Neural progenitor cell (in vitro differentiated cells): ENCODE data around the gene MYB. TPM values are rescaled to one million over a fixed set of nuclear protein-coding genes. Genes with fewer than 3 reads are reported as not detected.

Source experiments
- DNase-seq: peaks from one replicate; pipeline ENCODE4 v3.0.0-alpha.2; 2016; ENCODE audit warnings: low spot score
- H2AFZ ChIP-seq: fragments of 200-600 bp; sonication (generic); replicated peaks from 2 replicates; pipeline ENCODE4 v1.6.1; 2016; ENCODE audit warnings: antibody characterized with exemption
- H3F3A ChIP-seq: fragments of 200-600 bp; sonication (generic); 2 replicates; pipeline ENCODE4 v1.6.1; 2016; ENCODE audit warnings: antibody characterized with exemption, low read depth
- H3K27ac ChIP-seq: fragments of 200-600 bp; sonication (generic); 2 replicates; pipeline ENCODE4 v1.5.1; 2016; ENCODE audit warnings: mild to moderate bottlenecking
- H3K27me3 ChIP-seq: fragments of 200-600 bp; sonication (generic); 2 replicates; pipeline ENCODE4 v1.6.1; 2016; ENCODE audit warnings: mild to moderate bottlenecking, moderate library complexity
- H3K36me3 ChIP-seq: fragments of 200-600 bp; sonication (generic); 2 replicates; pipeline ENCODE4 v1.5.1; 2016
- H3K4me1 ChIP-seq: fragments of 200-600 bp; sonication (generic); 2 replicates; pipeline ENCODE4 v1.6.1; 2016; ENCODE audit warnings: mixed run types
- H3K4me2 ChIP-seq: fragments of 200-600 bp; sonication (generic); 2 replicates; pipeline ENCODE4 v1.6.1; 2016
- H3K4me3 ChIP-seq: fragments of 200-600 bp; sonication (generic); 2 replicates; pipeline ENCODE4 v1.5.1; 2016
- H3K79me2 ChIP-seq: fragments of 200-600 bp; sonication (generic); 2 replicates; pipeline ENCODE4 v1.6.1; 2016; ENCODE audit warnings: low read depth
- H3K9ac ChIP-seq: fragments of 200-600 bp; sonication (generic); 2 replicates; pipeline ENCODE4 v1.6.1; 2016
- H3K9me3 ChIP-seq: fragments of 200-600 bp; sonication (generic); 2 replicates; pipeline ENCODE4 v1.5.1; 2016; ENCODE audit warnings: low read depth
- H4K20me1 ChIP-seq: fragments of 200-600 bp; sonication (generic); 2 replicates; pipeline ENCODE4 v1.6.1; 2016; ENCODE audit warnings: low read depth
- H3K27ac Mint-ChIP-seq: 3 replicates; pipeline ENCODE4 v1.8.0; 2021; ENCODE audit warnings: mixed read lengths
- H3K27me3 Mint-ChIP-seq: 2 replicates; pipeline ENCODE4 v1.8.0; 2022; ENCODE audit warnings: low read depth, mild to moderate bottlenecking, inconsistent platforms, moderate library complexity, mixed read lengths; ENCODE audit not compliant: insufficient read depth
- H3K36me3 Mint-ChIP-seq: 3 replicates; pipeline ENCODE4 v1.8.0; 2021; ENCODE audit warnings: mixed read lengths
- H3K4me1 Mint-ChIP-seq: 3 replicates; pipeline ENCODE4 v1.8.0; 2021; ENCODE audit warnings: mixed read lengths
- H3K4me3 Mint-ChIP-seq: 3 replicates; pipeline ENCODE4 v1.8.0; 2021; ENCODE audit warnings: mild to moderate bottlenecking, moderate library complexity, mixed read lengths
- H3K9me3 Mint-ChIP-seq: 3 replicates; pipeline ENCODE4 v1.8.0; 2020; ENCODE audit warnings: mixed read lengths
- EZH2 ChIP-seq: fragments of 200-600 bp; sonication (generic); IDR thresholded peaks from 2 replicates; pipeline ENCODE4 v1.6.1; 2017; ENCODE audit warnings: antibody characterized with exemption, mild to moderate bottlenecking, moderate library complexity
- EZH2phosphoT487 ChIP-seq: fragments of 200-600 bp; sonication (generic); IDR thresholded peaks from 2 replicates; pipeline ENCODE4 v1.6.1; 2017; ENCODE audit warnings: antibody characterized with exemption
- total RNA-seq: library from RNA; depleted of rRNA; stranded (reverse); fragments of >200 nt; gene quantifications from 2 replicates; pipeline ENCODE4 v1.2.3, GENCODE V29; 2015; ENCODE audit warnings: low replicate concordance
- TF ChIP-seq, protein P1 (sequence below): fragments of 200-600 bp; sonication (generic); IDR thresholded peaks from 2 replicates; pipeline ENCODE4 v1.5.1; 2017; ENCODE audit warnings: antibody characterized with exemption, mild to moderate bottlenecking

Gene MYB
- total RNA-seq, 1 donor from 2014 or later: 3.0 TPM

DNA sequence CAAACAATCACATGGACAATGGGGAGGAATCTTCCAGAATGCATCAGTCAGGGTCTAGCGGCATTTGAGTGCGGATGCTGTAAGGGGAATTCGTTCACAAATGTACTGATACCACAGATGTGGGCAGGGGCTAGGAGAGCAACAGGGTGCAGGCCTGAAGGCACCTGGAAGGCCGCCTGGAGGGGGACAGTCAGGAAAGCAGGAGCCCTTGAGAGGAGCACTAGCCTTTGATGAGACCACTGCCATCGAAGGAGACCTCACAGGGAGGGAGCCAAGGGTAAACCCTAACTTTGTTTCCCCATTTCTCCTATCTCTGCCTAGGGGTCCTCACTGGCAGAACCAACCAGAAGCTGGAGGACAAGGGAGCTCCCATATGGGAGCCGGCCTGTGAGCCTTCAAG is 38.2 kb downstream of the MYB start:
- Histone ChIP-seq H3K4me3 (no peak overlapping the region), H3K79me2 (no peaks in the 10 kb centered on the region), H3K27me3 (no peaks in the 10 kb centered on the region), H3K36me3 (no peaks in the 10 kb centered on the region), H3K4me2 (no peak overlapping the region), H3K9me3 (no peaks in the 10 kb centered on the region), H3K4me1 (no peaks in the 10 kb centered on the region), H4K20me1 (no peaks in the 10 kb centered on the region), H3K9ac (no peak overlapping the region), H3F3A (no peaks in the 10 kb centered on the region), H3K27ac (no peak overlapping the region), H2AFZ (no peak overlapping the region)
- no peak for TF ChIP-seq EZH2
- no peak for TF ChIP-seq EZH2phosphoT487
- TF ChIP-seq, protein P1, sequence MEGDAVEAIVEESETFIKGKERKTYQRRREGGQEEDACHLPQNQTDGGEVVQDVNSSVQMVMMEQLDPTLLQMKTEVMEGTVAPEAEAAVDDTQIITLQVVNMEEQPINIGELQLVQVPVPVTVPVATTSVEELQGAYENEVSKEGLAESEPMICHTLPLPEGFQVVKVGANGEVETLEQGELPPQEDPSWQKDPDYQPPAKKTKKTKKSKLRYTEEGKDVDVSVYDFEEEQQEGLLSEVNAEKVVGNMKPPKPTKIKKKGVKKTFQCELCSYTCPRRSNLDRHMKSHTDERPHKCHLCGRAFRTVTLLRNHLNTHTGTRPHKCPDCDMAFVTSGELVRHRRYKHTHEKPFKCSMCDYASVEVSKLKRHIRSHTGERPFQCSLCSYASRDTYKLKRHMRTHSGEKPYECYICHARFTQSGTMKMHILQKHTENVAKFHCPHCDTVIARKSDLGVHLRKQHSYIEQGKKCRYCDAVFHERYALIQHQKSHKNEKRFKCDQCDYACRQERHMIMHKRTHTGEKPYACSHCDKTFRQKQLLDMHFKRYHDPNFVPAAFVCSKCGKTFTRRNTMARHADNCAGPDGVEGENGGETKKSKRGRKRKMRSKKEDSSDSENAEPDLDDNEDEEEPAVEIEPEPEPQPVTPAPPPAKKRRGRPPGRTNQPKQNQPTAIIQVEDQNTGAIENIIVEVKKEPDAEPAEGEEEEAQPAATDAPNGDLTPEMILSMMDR: no peak
- Mint-ChIP-seq H3K27me3 (peaks cover 2% of the 10 kb centered on the region), H3K4me1 (no peaks in the 10 kb centered on the region), H3K4me3 (no peak overlapping the region), H3K27ac (no peak overlapping the region), H3K9me3 (no peaks in the 10 kb centered on the region), H3K36me3 (peaks cover 3% of the 10 kb centered on the region)
- no peak for DNase-seq

- Histone ChIP-seq H3F3A (no peaks in the 10 kb centered on the region), H3K4me2 (no peak overlapping the region), H4K20me1 (no peaks in the 10 kb centered on the region), H3K9me3 (no peaks in the 10 kb centered on the region), H3K27me3 (no peaks in the 10 kb centered on the region), H3K79me2 (no peaks in the 10 kb centered on the region), H3K4me3 (no peak overlapping the region), H3K27ac (no peak overlapping the region), H3K36me3 (no peaks in the 10 kb centered on the region), H3K4me1 (peaks cover 12% of the 10 kb centered on the region), H3K9ac (no peak overlapping the region), H2AFZ (no peak overlapping the region)
- DNase-seq: no peak
- Mint-ChIP-seq H3K9me3 (no peaks in the 10 kb centered on the region), H3K4me1 (no peaks in the 10 kb centered on the region), H3K36me3 (peaks cover 3% of the 10 kb centered on the region), H3K27me3 (peaks cover 2% of the 10 kb centered on the region), H3K27ac (no peak overlapping the region), H3K4me3 (no peak overlapping the region)
- no peak for TF ChIP-seq EZH2phosphoT487
- no peak for TF ChIP-seq EZH2
- TF ChIP-seq, protein P1: no peak
These were observed 39.9 kb downstream of the MYB start for GRCh38 chr6:135221042-135221441.

DNA sequence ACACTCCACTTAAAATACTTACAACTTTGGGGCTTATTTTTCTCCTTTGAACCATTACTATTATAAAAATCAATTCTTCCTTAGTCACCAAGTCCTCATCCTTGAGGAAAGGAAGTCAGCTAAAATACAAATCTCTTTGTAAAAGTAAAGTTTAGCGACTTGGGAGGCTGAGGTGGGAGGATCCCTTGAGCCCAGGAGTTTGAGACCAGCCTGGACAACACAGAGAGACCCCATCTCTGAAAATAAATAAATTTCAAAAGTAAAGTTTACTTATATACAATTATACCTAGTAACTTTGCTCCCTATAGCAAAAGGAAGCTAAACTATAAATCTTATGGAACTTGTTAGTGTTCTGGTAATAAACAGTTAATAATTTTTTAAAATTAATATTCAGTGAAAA is 40.4 kb downstream of the MYB start:
- no peak overlapping the region for H3K27ac ChIP-seq
- no peaks in the 10 kb centered on the region for H3K4me1 Mint-ChIP-seq
- no peaks in the 10 kb centered on the region for H3K9me3 Mint-ChIP-seq
- H3K27ac Mint-ChIP-seq: no peak overlapping the region
- H3K4me3 ChIP-seq: no peak overlapping the region
- no peaks in the 10 kb centered on the region for H3K36me3 ChIP-seq
- peaks cover 12% of the 10 kb centered on the region for H3K4me1 ChIP-seq
- H3K4me2 ChIP-seq: no peak overlapping the region
- H3K79me2 ChIP-seq: no peaks in the 10 kb centered on the region
- H4K20me1 ChIP-seq: no peaks in the 10 kb centered on the region
- H3K4me3 Mint-ChIP-seq: no peak overlapping the region
- H3F3A ChIP-seq: no peaks in the 10 kb centered on the region
- peaks cover 2% of the 10 kb centered on the region for H3K27me3 Mint-ChIP-seq
- H2AFZ ChIP-seq: no peak overlapping the region
- DNase-seq: no peak
- H3K27me3 ChIP-seq: no peaks in the 10 kb centered on the region
- H3K9ac ChIP-seq: no peak overlapping the region
- no peaks in the 10 kb centered on the region for H3K9me3 ChIP-seq
- TF ChIP-seq EZH2 (no peak), EZH2phosphoT487 (no peak)
- TF ChIP-seq, protein P1: no peak
- peaks cover 3% of the 10 kb centered on the region for H3K36me3 Mint-ChIP-seq

- Histone ChIP-seq H3K27ac (no peak overlapping the region), H3K9ac (no peak overlapping the region), H4K20me1 (no peaks in the 10 kb centered on the region), H3K4me1 (peaks cover 12% of the 10 kb centered on the region), H3K36me3 (no peaks in the 10 kb centered on the region), H3F3A (no peaks in the 10 kb centered on the region), H2AFZ (no peak overlapping the region), H3K79me2 (no peaks in the 10 kb centered on the region), H3K9me3 (no peaks in the 10 kb centered on the region), H3K27me3 (no peaks in the 10 kb centered on the region), H3K4me3 (no peak overlapping the region), H3K4me2 (no peak overlapping the region)
- TF ChIP-seq EZH2 (no peak), EZH2phosphoT487 (no peak)
- TF ChIP-seq, protein P1: no peak
- no peaks in the 10 kb centered on the region for H3K9me3 Mint-ChIP-seq
- peaks cover 2% of the 10 kb centered on the region for H3K27me3 Mint-ChIP-seq
- H3K36me3 Mint-ChIP-seq: peaks cover 3% of the 10 kb centered on the region
- no peak overlapping the region for H3K4me3 Mint-ChIP-seq
- no peaks in the 10 kb centered on the region for H3K4me1 Mint-ChIP-seq
- DNase-seq: no peak
- no peak overlapping the region for H3K27ac Mint-ChIP-seq
These were observed 41.5 kb downstream of the MYB start for GRCh38 chr6:135222623-135223022.
